Measurements from ENCODE around the gene TIE1. TPM values are rescaled to one million over a fixed set of nuclear protein-coding genes. Genes with fewer than 3 reads are reported as not detected.

TIE1 gene
- total RNA-seq, 4 donors from 2014 or later = 30.6 to 65.1 (median 47.7) TPM

- Histone ChIP-seq H3K4me1 (peaks cover 9 to 12% of the 10 kb centered on the region in 2 donors), H3K27me3 (no peaks in the 10 kb centered on the region), H3K27ac (peak overlapping the region; percentile 72 to 92 (median 80)), H3K36me3 (peaks cover 10 to 11% of the 10 kb centered on the region in 2 donors), H3K4me3 (replicated peaks in 1 of 3) (peak overlapping the region in 2 of 3 donors; percentile 33 to 45), H3K9me3 (no peaks in the 10 kb centered on the region)
- intact Hi-C loops (cut with DNase I) = no loop called here
- TF ChIP-seq, protein P1, sequence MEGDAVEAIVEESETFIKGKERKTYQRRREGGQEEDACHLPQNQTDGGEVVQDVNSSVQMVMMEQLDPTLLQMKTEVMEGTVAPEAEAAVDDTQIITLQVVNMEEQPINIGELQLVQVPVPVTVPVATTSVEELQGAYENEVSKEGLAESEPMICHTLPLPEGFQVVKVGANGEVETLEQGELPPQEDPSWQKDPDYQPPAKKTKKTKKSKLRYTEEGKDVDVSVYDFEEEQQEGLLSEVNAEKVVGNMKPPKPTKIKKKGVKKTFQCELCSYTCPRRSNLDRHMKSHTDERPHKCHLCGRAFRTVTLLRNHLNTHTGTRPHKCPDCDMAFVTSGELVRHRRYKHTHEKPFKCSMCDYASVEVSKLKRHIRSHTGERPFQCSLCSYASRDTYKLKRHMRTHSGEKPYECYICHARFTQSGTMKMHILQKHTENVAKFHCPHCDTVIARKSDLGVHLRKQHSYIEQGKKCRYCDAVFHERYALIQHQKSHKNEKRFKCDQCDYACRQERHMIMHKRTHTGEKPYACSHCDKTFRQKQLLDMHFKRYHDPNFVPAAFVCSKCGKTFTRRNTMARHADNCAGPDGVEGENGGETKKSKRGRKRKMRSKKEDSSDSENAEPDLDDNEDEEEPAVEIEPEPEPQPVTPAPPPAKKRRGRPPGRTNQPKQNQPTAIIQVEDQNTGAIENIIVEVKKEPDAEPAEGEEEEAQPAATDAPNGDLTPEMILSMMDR (IDR thresholded peaks at IDR 0.05) = peak in 4 of 6 experiments; percentile 24 to 51 (median 36)
- TF ChIP-seq POLR2A (IDR thresholded peaks at IDR 0.05) = no peak
- DNase-seq = peak; percentile 16 to 21
- 1% methylated on average over 18 to 28 of the region's 33 CpGs for WGBS, 2 donors
These were observed 57.5 kb downstream of the TIE1 start for GRCh38 chr1:43358121-43358745.

DNA sequence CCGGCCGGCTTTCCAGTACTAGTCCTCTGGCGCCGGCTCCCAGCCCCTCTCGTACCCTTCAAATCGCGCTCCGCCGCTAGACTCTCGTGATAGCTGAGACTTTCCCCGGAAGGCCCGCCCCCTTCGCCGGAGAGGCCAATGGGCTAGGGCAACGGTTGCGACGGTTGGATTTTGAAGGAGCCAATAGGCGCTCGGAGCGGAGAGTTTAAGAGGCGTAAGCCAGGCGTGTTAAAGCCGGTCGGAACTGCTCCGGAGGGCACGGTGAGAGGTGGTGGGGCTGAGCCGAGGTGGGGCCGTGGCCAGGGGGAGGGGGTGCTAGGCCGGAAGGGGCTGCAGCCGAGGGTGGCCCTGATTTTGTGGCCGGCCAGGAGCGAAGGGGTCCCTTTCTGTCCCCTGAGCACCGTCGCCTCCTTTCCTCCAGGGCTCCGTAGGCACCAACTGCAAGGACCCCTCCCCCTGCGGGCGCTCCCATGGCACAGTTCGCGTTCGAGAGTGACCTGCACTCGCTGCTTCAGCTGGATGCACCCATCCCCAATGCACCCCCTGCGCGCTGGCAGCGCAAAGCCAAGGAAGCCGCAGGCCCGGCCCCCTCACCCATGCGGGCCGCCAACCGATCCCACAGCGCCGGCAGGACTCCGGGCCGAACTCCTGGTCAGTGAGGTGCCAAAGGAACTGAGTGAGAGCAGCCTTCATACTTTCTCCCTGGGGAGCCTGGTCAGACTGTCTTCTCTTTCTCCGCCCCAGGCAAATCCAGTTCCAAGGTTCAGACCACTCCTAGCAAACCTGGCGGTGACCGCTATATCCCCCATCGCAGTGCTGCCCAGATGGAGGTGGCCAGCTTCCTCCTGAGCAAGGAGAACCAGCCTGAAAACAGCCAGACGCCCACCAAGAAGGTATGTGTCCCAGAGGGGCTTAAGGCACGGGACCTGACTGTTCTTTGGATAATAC, 58.2 kb downstream of the TIE1 start, which contains the start of gene CDC20:
Gene CDC20, plus strand, starts transcription at position 236 of the 948 bp plus-strand sequence. Its CDS starts 235 bp downstream, at position 471.
- Histone ChIP-seq H3K4me1 (peaks cover 9 to 12% of the 10 kb centered on the region in 2 donors), H3K9me3 (no peaks in the 10 kb centered on the region), H3K36me3 (peaks cover 18 to 19% of the 10 kb centered on the region in 2 donors), H3K27me3 (no peaks in the 10 kb centered on the region), H3K4me3 (replicated peaks in 1 of 3) (peak within 1 kb of the TSS in 2 of 3 donors; percentile 33 to 45), H3K27ac (peak within 1 kb of the TSS; percentile 72 to 92 (median 80))
- intact Hi-C loops (cut with DNase I) = no loop called here
- peak in 1 of 2 donors; percentile 63 for TF ChIP-seq POLR2A (IDR thresholded peaks at IDR 0.05)
- TF ChIP-seq, protein P1 (IDR thresholded peaks at IDR 0.05) = no peak
- peak; percentile 99 to 100 for DNase-seq
- WGBS, 2 donors = 2 to 8% methylated on average over 2 to 26 of the region's 59 CpGs

DNA sequence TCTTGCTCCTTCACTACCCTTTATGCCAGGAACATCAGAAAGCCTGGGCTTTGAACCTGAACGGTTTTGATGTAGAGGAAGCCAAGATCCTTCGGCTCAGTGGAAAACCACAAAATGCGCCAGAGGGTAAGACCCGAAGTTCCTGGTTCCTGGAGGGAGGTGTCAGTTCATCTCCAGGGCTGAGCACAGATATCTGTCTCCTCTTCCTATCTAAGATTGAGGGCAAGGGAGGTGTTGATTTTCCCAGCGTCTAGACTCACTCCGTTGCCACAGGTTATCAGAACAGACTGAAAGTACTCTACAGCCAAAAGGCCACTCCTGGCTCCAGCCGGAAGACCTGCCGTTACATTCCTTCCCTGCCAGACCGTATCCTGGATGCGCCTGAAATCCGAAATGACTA, 58.9 kb downstream of the TIE1 start:
- H3K27me3 ChIP-seq = no peaks in the 10 kb centered on the region
- H3K27ac ChIP-seq = no peak overlapping the region
- no peak overlapping the region for H3K4me3 ChIP-seq (replicated peaks in 1 of 3)
- intact Hi-C loops (cut with DNase I) = no loop called here
- peaks cover 9 to 12% of the 10 kb centered on the region in 2 donors for H3K4me1 ChIP-seq
- H3K9me3 ChIP-seq = no peaks in the 10 kb centered on the region
- peaks cover 24 to 26% of the 10 kb centered on the region in 2 donors for H3K36me3 ChIP-seq
- TF ChIP-seq POLR2A (IDR thresholded peaks at IDR 0.05) = no peak
- TF ChIP-seq, protein P1 (IDR thresholded peaks at IDR 0.05) = no peak
- WGBS, 2 donors = 24 to 44% methylated on average over 11 of the region's 11 CpGs
- DNase-seq = peak; percentile 36 to 44

- WGBS, 2 donors = 67 to 92% methylated on average over 4 of the region's 4 CpGs
- H3K36me3 ChIP-seq = peaks cover 31 to 34% of the 10 kb centered on the region in 2 donors
- DNase-seq = no peak
- no peaks in the 10 kb centered on the region for H3K27me3 ChIP-seq
- intact Hi-C loops (cut with DNase I) = no loop called here
- H3K4me1 ChIP-seq = peaks cover 9 to 18% of the 10 kb centered on the region in 2 donors
- no peaks in the 10 kb centered on the region for H3K9me3 ChIP-seq
- no peak overlapping the region for H3K27ac ChIP-seq
- H3K4me3 ChIP-seq (replicated peaks in 1 of 3) = no peak overlapping the region
- TF ChIP-seq POLR2A (IDR thresholded peaks at IDR 0.05) = no peak
- TF ChIP-seq, protein P1 (IDR thresholded peaks at IDR 0.05) = no peak
These were observed 59.8 kb downstream of the TIE1 start for GRCh38 chr1:43360616-43361015.
